Breast epithelium (tissue), 3 donors: Measurements from ENCODE around the gene HSPA12B.

ENCODE experiments used
- CTCF ChIP-seq, 3 donors: fragments of 450-650 bp; IDR thresholded peaks; one replicate each; pipeline ENCODE4 v1.5.1; 2016 to 2017; ENCODE audit warnings: antibody characterized with exemption in 3 of 3, mild to moderate bottlenecking in 3 of 3, moderate library complexity in 3 of 3
- POLR2AphosphoS5 ChIP-seq, 3 donors: sonication (generic); formaldehyde crosslinking; IDR thresholded peaks; one replicate each; pipeline ENCODE4 v1.6.1; 2017; ENCODE audit warnings: antibody characterized with exemption in 3 of 3

GRCh38 chr20:3785240-3786125, 53.0 kb downstream of the HSPA12B start:
- TF ChIP-seq POLR2AphosphoS5 (IDR thresholded peaks at IDR 0.05): no peak
- no peak for TF ChIP-seq CTCF (IDR thresholded peaks at IDR 0.05)
